Keratinocyte (primary cell): ENCODE data around the gene TBC1D14.

Experiments
- CTCF ChIP-seq, 3 experiments: IDR thresholded peaks in 1 of 3; conservative IDR thresholded peaks in 1 of 3; optimal IDR thresholded peaks in 1 of 3; 2 replicates in 2 of 3; 3 replicates in 1 of 3; pipeline versions ENCODE3 to v1.5.1; 2011; ENCODE audit warnings: low read length in 3 of 3, mild to moderate bottlenecking in 3 of 3, moderate library complexity in 2 of 3, control low read depth in 1 of 3, inconsistent platforms in 1 of 3; ENCODE audit not compliant: insufficient read depth in 2 of 3; ENCODE audit errors: extremely low read depth in 1 of 3
- EZH2 ChIP-seq: IDR thresholded peaks from one replicate; pipeline ENCODE4 v1.6.1; 2012; ENCODE audit warnings: inconsistent platforms, mild to moderate bottlenecking, low read length, moderate library complexity

GRCh38 chr4:6920171-6920570 lies 10.5 kb downstream of the TBC1D14 start:
- TF ChIP-seq CTCF (optimal IDR thresholded peaks at IDR 0.05 in 1 of 3, IDR thresholded peaks at IDR 0.05 in 1 of 3, conservative IDR thresholded peaks at IDR 0.05 in 1 of 3; ENCODE audit: extremely low read depth in 1 of 3, insufficient read depth in 2 of 3, low read length in 3 of 3) (no peak), EZH2 (no peak)
